Measurements from ENCODE around the gene MLPH. TPM values are rescaled to one million over a fixed set of nuclear protein-coding genes. Genes with fewer than 3 reads are reported as not detected.

MLPH gene
- 27.3 and 44.6 TPM in 2 replicates for total RNA-seq

- Histone ChIP-seq H3K27me3 (ENCODE audit: control insufficient read depth, insufficient read depth, low read length) (peaks cover 2% of the 10 kb centered on the region), H3K4me3 (ENCODE audit: low read depth, low read length) (peak within 1 kb of the TSS; percentile 68), H3K36me3 (ENCODE audit: control insufficient read depth, insufficient read depth, low read length) (peaks cover 1% of the 10 kb centered on the region)
- DNase-seq (ENCODE audit: low read depth), result no peak
- no peak for TF ChIP-seq CTCF (IDR thresholded peaks at IDR 0.05; ENCODE audit: insufficient read depth, low read length, poor library complexity, severe bottlenecking)
Observed at GRCh38 chr2:237486819-237487448, at the start of gene MLPH. MLPH (plus strand) TSS chr2:237487251; CDS start chr2:237493427, 6,176 bp downstream.

- Histone ChIP-seq H3K36me3 (ENCODE audit: control insufficient read depth, insufficient read depth, low read length) (no peaks in the 10 kb centered on the region), H3K4me3 (ENCODE audit: low read depth, low read length) (no peak overlapping the region), H3K27me3 (ENCODE audit: control insufficient read depth, insufficient read depth, low read length) (no peaks in the 10 kb centered on the region)
- DNase-seq (ENCODE audit: low read depth), result no peak
- TF ChIP-seq CTCF (IDR thresholded peaks at IDR 0.05; ENCODE audit: insufficient read depth, low read length, poor library complexity, severe bottlenecking), result no peak
Observed at GRCh38 chr2:237437566-237437965, 49.5 kb upstream of the MLPH start.

GRCh38 chr2:237438080-237438940 lies 48.7 kb upstream of the MLPH start:
- TF ChIP-seq CTCF (IDR thresholded peaks at IDR 0.05; ENCODE audit: insufficient read depth, low read length, poor library complexity, severe bottlenecking), result no peak
- no peak overlapping the region for H3K4me3 ChIP-seq (ENCODE audit: low read depth, low read length)
- H3K27me3 ChIP-seq (ENCODE audit: control insufficient read depth, insufficient read depth, low read length), result no peaks in the 10 kb centered on the region
- no peaks in the 10 kb centered on the region for H3K36me3 ChIP-seq (ENCODE audit: control insufficient read depth, insufficient read depth, low read length)
- no peak for DNase-seq (ENCODE audit: low read depth)

GRCh38 chr2:237440819-237441281 lies 46.2 kb upstream of the MLPH start:
- Histone ChIP-seq H3K36me3 (ENCODE audit: control insufficient read depth, insufficient read depth, low read length) (no peaks in the 10 kb centered on the region), H3K27me3 (ENCODE audit: control insufficient read depth, insufficient read depth, low read length) (no peaks in the 10 kb centered on the region), H3K4me3 (ENCODE audit: low read depth, low read length) (no peak overlapping the region)
- DNase-seq (ENCODE audit: low read depth), result no peak
- no peak for TF ChIP-seq CTCF (IDR thresholded peaks at IDR 0.05; ENCODE audit: insufficient read depth, low read length, poor library complexity, severe bottlenecking)

GRCh38 chr2:237441605-237442274 lies 45.3 kb upstream of the MLPH start:
- Histone ChIP-seq H3K4me3 (ENCODE audit: low read depth, low read length) (no peak overlapping the region), H3K36me3 (ENCODE audit: control insufficient read depth, insufficient read depth, low read length) (no peaks in the 10 kb centered on the region), H3K27me3 (ENCODE audit: control insufficient read depth, insufficient read depth, low read length) (no peaks in the 10 kb centered on the region)
- no peak for TF ChIP-seq CTCF (IDR thresholded peaks at IDR 0.05; ENCODE audit: insufficient read depth, low read length, poor library complexity, severe bottlenecking)
- DNase-seq (ENCODE audit: low read depth), result no peak
